Activated T-helper 2 cell treated with anti-CD3 and anti-CD28 coated beads, Interferon-gamma antibody, Interleukin-2, Interleukin-4, amounts not matched to agents 10 μg/mL and 5 μg/mL and 100 μg/mL, durations not matched to agents 14 hours and 24 hours and 36 hours (primary cell): ENCODE results near the gene ARL4D. TPM values are rescaled to one million over a fixed set of nuclear protein-coding genes. Genes with fewer than 3 reads are reported as not detected.

ENCODE experiments used
- DNase-seq: peaks from one replicate; pipeline ENCODE4 v3.0.0; 2021; ENCODE audit warnings: low spot score
- H3K27ac Mint-ChIP-seq: one replicate; pipeline ENCODE4 v1.8.0; 2021; ENCODE audit warnings: mixed read lengths
- H3K27me3 Mint-ChIP-seq: one replicate; pipeline ENCODE4 v1.8.0; 2021; ENCODE audit warnings: low read depth, mixed read lengths
- H3K36me3 Mint-ChIP-seq: one replicate; pipeline ENCODE4 v1.8.0; 2021; ENCODE audit warnings: low read depth, mixed read lengths
- H3K4me1 Mint-ChIP-seq: one replicate; pipeline ENCODE4 v1.8.0; 2021; ENCODE audit warnings: low read depth, mixed read lengths
- H3K4me3 Mint-ChIP-seq: one replicate; pipeline ENCODE4 v1.8.0; 2021; ENCODE audit warnings: low read depth, mild to moderate bottlenecking, moderate library complexity, mixed read lengths
- H3K9me3 Mint-ChIP-seq: one replicate; pipeline ENCODE4 v1.8.0; 2021; ENCODE audit warnings: mixed read lengths
- intact Hi-C: fragments of 100-400 bp; cut with micrococcal nuclease; formaldehyde crosslinking; loops from one replicate; pipeline ENCODE4 v1.15.1; 2023
- total RNA-seq: library from RNA; stranded (reverse); gene quantifications from 2 replicates; pipeline ENCODE4 v1.2.3, GENCODE V29; 2022

The ARL4D gene
- total RNA-seq, 1 donor from 2014 or later, result 4.9 TPM

DNA sequence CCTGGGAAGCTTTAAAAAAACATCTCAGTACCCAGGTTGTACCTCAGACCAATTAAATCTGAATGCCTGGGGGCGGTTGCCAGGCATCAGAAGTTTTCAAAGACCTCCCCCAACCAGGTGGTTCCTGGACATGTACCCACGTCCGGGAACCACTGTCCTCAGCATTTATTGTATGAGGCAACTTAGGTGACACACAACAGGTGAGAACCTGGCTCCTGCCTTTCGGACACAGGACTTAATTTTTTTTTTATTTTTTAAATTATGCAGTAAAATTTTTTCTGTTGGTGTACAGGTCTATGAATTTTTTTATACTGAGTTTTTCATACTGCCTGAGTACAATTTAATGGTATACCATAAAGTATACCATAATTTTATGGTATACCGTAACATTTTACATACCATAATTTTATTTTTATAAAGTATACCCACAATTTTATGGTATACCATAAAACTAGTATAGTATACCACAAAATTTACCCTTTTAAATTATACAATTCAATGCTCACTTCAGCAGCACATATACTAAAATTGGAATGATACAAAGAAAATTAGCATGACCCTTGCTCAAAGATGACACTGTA, 46.3 kb downstream of the ARL4D start:
- Mint-ChIP-seq H3K27me3 (peaks cover 4% of the 10 kb centered on the region), H3K36me3 (no peaks in the 10 kb centered on the region), H3K27ac (no peak overlapping the region), H3K4me3 (no peak overlapping the region), H3K9me3 (no peaks in the 10 kb centered on the region), H3K4me1 (no peaks in the 10 kb centered on the region)
- no peak for DNase-seq
- intact Hi-C loops, result no loop called here

DNA sequence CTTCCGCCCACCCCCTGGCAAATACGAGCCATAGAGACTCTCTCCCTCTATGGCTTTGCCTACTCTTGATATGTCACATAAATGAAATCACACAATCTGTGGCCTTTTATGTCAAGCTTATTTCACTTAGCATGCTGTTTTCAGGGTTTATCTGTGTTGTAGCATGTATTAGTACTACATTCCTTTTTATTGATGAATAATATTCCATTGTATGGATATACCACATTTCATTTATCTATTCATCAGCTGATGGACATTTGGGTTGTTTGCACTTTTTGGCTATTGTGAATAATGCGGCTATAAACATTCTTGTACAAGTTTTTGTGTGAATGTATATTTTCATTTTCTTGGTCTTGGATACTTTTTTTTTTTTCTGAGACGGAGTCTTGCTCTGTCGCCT, 48.0 kb downstream of the ARL4D start:
- H3K4me1 Mint-ChIP-seq, result no peaks in the 10 kb centered on the region
- H3K36me3 Mint-ChIP-seq, result no peaks in the 10 kb centered on the region
- no peak overlapping the region for H3K4me3 Mint-ChIP-seq
- no peak overlapping the region for H3K27ac Mint-ChIP-seq
- peaks cover 4% of the 10 kb centered on the region for H3K27me3 Mint-ChIP-seq
- intact Hi-C loops, result no loop called here
- H3K9me3 Mint-ChIP-seq, result no peaks in the 10 kb centered on the region
- no peak for DNase-seq

DNA sequence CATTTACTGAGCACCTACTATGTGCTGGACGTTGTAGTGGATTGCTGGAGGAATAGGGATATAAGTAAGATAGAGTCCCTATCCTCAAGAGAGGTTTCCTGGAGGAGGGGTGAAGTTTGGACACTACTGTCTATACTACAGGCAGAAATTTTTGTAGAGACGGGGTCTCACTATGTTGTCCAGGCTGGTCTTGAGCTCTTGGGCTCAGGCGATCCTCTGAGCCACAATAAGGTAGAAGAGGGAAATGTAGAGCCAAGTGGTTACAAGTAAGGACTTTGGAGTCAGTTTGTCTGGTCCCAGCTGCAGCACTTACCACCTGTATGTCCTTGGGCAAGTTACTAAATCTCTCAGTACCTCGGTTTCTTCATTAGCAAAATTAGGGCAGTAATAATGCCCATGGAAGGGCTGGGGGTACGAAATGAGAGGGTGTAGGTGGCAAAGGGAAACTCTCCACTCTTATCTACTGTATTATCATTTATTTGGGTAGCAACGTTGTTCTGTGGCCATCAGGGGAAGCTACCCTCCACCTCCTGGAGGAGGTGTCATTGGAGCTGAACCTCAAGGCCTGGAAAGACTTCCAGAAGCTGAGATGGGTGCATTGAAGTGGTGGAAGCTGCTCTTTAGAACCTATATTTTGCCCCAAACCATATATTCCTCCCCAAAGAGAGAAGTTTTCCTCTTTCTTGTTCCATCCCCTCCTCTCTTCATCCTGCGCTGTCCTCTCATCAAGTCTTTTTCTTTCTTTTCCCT, 50.1 kb downstream of the ARL4D start:
- Mint-ChIP-seq H3K27ac (no peak overlapping the region), H3K27me3 (peaks cover 4% of the 10 kb centered on the region), H3K4me3 (no peak overlapping the region), H3K9me3 (no peaks in the 10 kb centered on the region), H3K4me1 (no peaks in the 10 kb centered on the region), H3K36me3 (no peaks in the 10 kb centered on the region)
- intact Hi-C loops, result no loop called here
- no peak for DNase-seq

DNA sequence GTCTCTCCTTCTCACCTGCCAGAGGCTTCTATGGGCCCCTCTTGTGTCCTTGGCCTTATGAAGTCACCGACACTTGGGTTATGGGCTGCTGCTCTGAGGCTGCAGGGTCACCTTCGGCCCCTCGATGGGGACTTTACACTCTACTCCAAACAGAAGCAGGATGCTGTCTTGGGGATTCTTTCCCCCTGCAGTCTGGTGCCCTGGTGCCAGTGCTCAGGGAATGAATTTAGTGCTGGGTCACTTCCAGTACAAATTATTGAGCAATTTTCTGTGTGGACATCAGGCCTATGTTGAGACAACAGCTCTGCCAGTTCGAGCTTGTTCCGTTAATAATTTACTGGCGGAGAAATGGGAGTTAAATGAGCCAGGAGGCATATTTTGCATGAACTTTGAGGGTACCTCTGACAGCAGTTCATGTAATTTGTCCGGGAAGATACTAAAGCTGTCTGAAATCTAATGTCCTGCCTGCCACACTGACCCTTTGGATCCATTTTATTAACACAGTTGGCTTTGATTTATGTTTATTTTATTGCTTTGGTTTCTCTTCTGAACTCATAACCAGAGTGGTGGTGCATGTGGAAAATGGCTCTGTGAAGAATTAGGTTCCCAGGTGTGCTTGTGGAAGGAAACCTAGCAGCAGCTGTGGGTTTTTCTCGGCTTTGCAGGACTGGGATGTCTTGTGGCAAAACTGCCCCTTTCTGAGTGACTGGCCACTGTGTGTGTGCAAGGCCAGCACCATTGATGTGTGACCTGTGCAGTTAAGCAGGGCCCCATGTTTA, 50.9 kb downstream of the ARL4D start:
- intact Hi-C loops, result no loop called here
- Mint-ChIP-seq H3K27ac (no peak overlapping the region), H3K4me3 (no peak overlapping the region), H3K9me3 (no peaks in the 10 kb centered on the region), H3K4me1 (no peaks in the 10 kb centered on the region), H3K36me3 (no peaks in the 10 kb centered on the region), H3K27me3 (peaks cover 2% of the 10 kb centered on the region)
- no peak for DNase-seq

Other genes starting within 250 kb of the ARL4D start
- 49.1 and 50.8 TPM in 2 replicates for gene NBR1, start 227.8 kb upstream of the ARL4D start, total RNA-seq
- gene TMEM106A, start 187.1 kb upstream of the ARL4D start, total RNA-seq, result 18.5 and 22.0 TPM in 2 replicates
- gene CCDC200, start 170.4 kb upstream of the ARL4D start, total RNA-seq, result not detected in 2 replicates
- gene RNU2-1, start 165.0 kb upstream of the ARL4D start, total RNA-seq, result 5,483 and 5,636 TPM in 2 replicates
- 53.2 and 56.8 TPM in 2 replicates for gene DHX8, start 85.0 kb downstream of the ARL4D start, total RNA-seq
- 11.0 and 12.8 TPM in 2 replicates for gene ETV4, start 147.3 kb downstream of the ARL4D start, total RNA-seq